Endothelial cell (in vitro differentiated cells): ENCODE data around the gene P3H2. TPM values are rescaled to one million over a fixed set of nuclear protein-coding genes. Genes with fewer than 3 reads are reported as not detected.

Source experiments
- DNase-seq: peaks from one replicate; pipeline ENCODE4 v3.0.0; 2021; ENCODE audit warnings: low spot score
- H3K27ac Mint-ChIP-seq: one replicate; pipeline ENCODE4 v1.8.0; 2021; ENCODE audit warnings: mixed read lengths, inconsistent platforms; ENCODE audit not compliant: unreplicated experiment
- H3K27me3 Mint-ChIP-seq: one replicate; pipeline ENCODE4 v1.8.0; 2021; ENCODE audit warnings: mild to moderate bottlenecking, moderate library complexity, mixed read lengths, inconsistent platforms; ENCODE audit not compliant: unreplicated experiment
- H3K36me3 Mint-ChIP-seq: one replicate; pipeline ENCODE4 v1.8.0; 2021; ENCODE audit warnings: mild to moderate bottlenecking, low read depth, mixed read lengths, inconsistent platforms; ENCODE audit not compliant: unreplicated experiment
- H3K4me1 Mint-ChIP-seq: one replicate; pipeline ENCODE4 v1.8.0; 2021; ENCODE audit warnings: mild to moderate bottlenecking, mixed read lengths, inconsistent platforms; ENCODE audit not compliant: unreplicated experiment
- H3K4me3 Mint-ChIP-seq: one replicate; pipeline ENCODE4 v1.8.0; 2021; ENCODE audit warnings: mild to moderate bottlenecking, mixed read lengths, inconsistent platforms; ENCODE audit not compliant: unreplicated experiment
- H3K9me3 Mint-ChIP-seq: one replicate; pipeline ENCODE4 v1.8.0; 2021; ENCODE audit warnings: mixed read lengths, inconsistent platforms; ENCODE audit not compliant: unreplicated experiment
- CTCF ChIP-seq: fragments of 200-600 bp; sonication (generic); IDR thresholded peaks from one replicate; pipeline ENCODE4 v1.5.0; 2021; ENCODE audit warnings: antibody characterized with exemption; ENCODE audit not compliant: unreplicated experiment
- total RNA-seq: library from RNA; stranded (reverse); fragmentation: NEBNext Ultra II Directional; extraction: Animal tissue kit (Norgen Biotek cat#: 25700); gene quantifications from one replicate; pipeline ENCODE4 v1.2.1, GENCODE V29; 2021; ENCODE audit not compliant: unreplicated experiment

The P3H2 gene
- total RNA-seq, 1 donor from 2014 or later: 1.5 TPM

- TF ChIP-seq CTCF: no peak
- Mint-ChIP-seq H3K4me1 (peaks cover 3% of the 10 kb centered on the region), H3K36me3 (no peaks in the 10 kb centered on the region), H3K27me3 (peaks cover 2% of the 10 kb centered on the region), H3K27ac (no peak overlapping the region), H3K9me3 (no peaks in the 10 kb centered on the region), H3K4me3 (no peak overlapping the region)
- no peak for DNase-seq
Observed at GRCh38 chr3:189945935-189946709, 174.6 kb downstream of the P3H2 start.

- Mint-ChIP-seq H3K27ac (no peak overlapping the region), H3K4me1 (peaks cover 3% of the 10 kb centered on the region), H3K27me3 (peaks cover 2% of the 10 kb centered on the region), H3K36me3 (no peaks in the 10 kb centered on the region), H3K9me3 (no peaks in the 10 kb centered on the region), H3K4me3 (no peak overlapping the region)
- no peak for TF ChIP-seq CTCF
- DNase-seq: no peak
Observed at GRCh38 chr3:189944285-189945145, 176.2 kb downstream of the P3H2 start.

GRCh38 chr3:189942948-189943347 is 177.7 kb downstream of the P3H2 start:
- no peaks in the 10 kb centered on the region for H3K36me3 Mint-ChIP-seq
- peaks cover 2% of the 10 kb centered on the region for H3K27me3 Mint-ChIP-seq
- no peaks in the 10 kb centered on the region for H3K9me3 Mint-ChIP-seq
- no peak overlapping the region for H3K4me3 Mint-ChIP-seq
- H3K4me1 Mint-ChIP-seq: peaks cover 3% of the 10 kb centered on the region
- no peak for DNase-seq
- no peak for TF ChIP-seq CTCF
- no peak overlapping the region for H3K27ac Mint-ChIP-seq

- Mint-ChIP-seq H3K36me3 (no peaks in the 10 kb centered on the region), H3K27ac (no peak overlapping the region), H3K27me3 (peaks cover 2% of the 10 kb centered on the region), H3K9me3 (no peaks in the 10 kb centered on the region), H3K4me1 (no peaks in the 10 kb centered on the region), H3K4me3 (no peak overlapping the region)
- no peak for DNase-seq
- no peak for TF ChIP-seq CTCF
Observed at GRCh38 chr3:189941679-189942078, 179.0 kb downstream of the P3H2 start.

GRCh38 chr3:189941125-189941524 is 179.6 kb downstream of the P3H2 start:
- H3K4me3 Mint-ChIP-seq: no peak overlapping the region
- H3K4me1 Mint-ChIP-seq: peaks cover 3% of the 10 kb centered on the region
- H3K9me3 Mint-ChIP-seq: no peaks in the 10 kb centered on the region
- H3K27me3 Mint-ChIP-seq: peaks cover 1% of the 10 kb centered on the region
- H3K36me3 Mint-ChIP-seq: no peaks in the 10 kb centered on the region
- TF ChIP-seq CTCF: no peak
- DNase-seq: no peak
- no peak overlapping the region for H3K27ac Mint-ChIP-seq
